Measurements from ENCODE around the gene HYKK.
"Not testable (repeated sequence)": the region's sequence is repeated elsewhere in the genome, so short reads cannot be mapped to it uniquely, and the experiment has no call there.

Gene HYKK

GRCh38 chr15:78506971-78507830 is at the start of gene HYKK:
HYKK (plus strand) TSS chr15:78507577; CDS start chr15:78513089, 5,512 bp downstream.
- peak; percentile 91 to 99 (median 98) for DNase-seq

- no peak for DNase-seq
Measured at GRCh38 chr15:78460737-78461136, 46.6 kb upstream of the HYKK start.

- peak in 1 of 3 experiments; percentile 28 for DNase-seq
Measured at GRCh38 chr15:78461171-78461888, 46.0 kb upstream of the HYKK start.

- peak in 1 of 3 experiments; percentile 60 for DNase-seq
Measured at GRCh38 chr15:78469031-78469430, 38.3 kb upstream of the HYKK start.

GRCh38 chr15:78477295-78477694 is 30.1 kb upstream of the HYKK start:
- DNase-seq = no peak

- no peak for DNase-seq
Measured at GRCh38 chr15:78479650-78480049, 27.7 kb upstream of the HYKK start.

GRCh38 chr15:78481917-78482316 is 25.5 kb upstream of the HYKK start:
- no peak for DNase-seq

GRCh38 chr15:78492872-78493271 is 14.5 kb upstream of the HYKK start:
- no peak for DNase-seq

- DNase-seq = no peak
Measured at GRCh38 chr15:78501857-78502256, 5.5 kb upstream of the HYKK start.

- DNase-seq = no peak
Measured at GRCh38 chr15:78502641-78503040, 4.7 kb upstream of the HYKK start.

- DNase-seq = peak in 1 of 3 experiments; percentile 78
Measured at GRCh38 chr15:78507831-78508160, 419 bp downstream of the HYKK start.

GRCh38 chr15:78508272-78508671 is 895 bp downstream of the HYKK start:
- DNase-seq = no peak

GRCh38 chr15:78509726-78510312 is 2.4 kb downstream of the HYKK start:
- DNase-seq = peak in 1 of 3 experiments; percentile 28

GRCh38 chr15:78520035-78520434 is 12.7 kb downstream of the HYKK start:
- not testable (repeated sequence) for DNase-seq

GRCh38 chr15:78524230-78524629 is 16.9 kb downstream of the HYKK start:
- DNase-seq = no peak

- DNase-seq = no peak
Measured at GRCh38 chr15:78527325-78527724, 19.9 kb downstream of the HYKK start.

GRCh38 chr15:78533331-78533730 is 26.0 kb downstream of the HYKK start:
- peak in 2 of 3 experiments; percentile 9 to 69 for DNase-seq

GRCh38 chr15:78536134-78536533 is 28.8 kb downstream of the HYKK start:
- no peak for DNase-seq

- no peak for DNase-seq
Measured at GRCh38 chr15:78537266-78537905, 30.0 kb downstream of the HYKK start.

GRCh38 chr15:78538358-78538757 is 31.0 kb downstream of the HYKK start:
- DNase-seq = no peak

GRCh38 chr15:78539464-78540140 is 32.2 kb downstream of the HYKK start:
- DNase-seq = not testable (repeated sequence)

- peak; percentile 76 to 98 (median 97) for DNase-seq
Measured at GRCh38 chr15:78540141-78540870, 32.9 kb downstream of the HYKK start, which contains the start of gene PSMA4. PSMA4 (plus strand) TSS chr15:78540444; CDS start chr15:78541928, 1,484 bp downstream.
